ENCODE measurements around the gene B4GALT2. TPM values are rescaled to one million over a fixed set of nuclear protein-coding genes. Genes with fewer than 3 reads are reported as not detected.

Gene B4GALT2
- total RNA-seq, 4 donors from 2014 or later, result 2.3 to 45.8 (median 18.5) TPM

DNA sequence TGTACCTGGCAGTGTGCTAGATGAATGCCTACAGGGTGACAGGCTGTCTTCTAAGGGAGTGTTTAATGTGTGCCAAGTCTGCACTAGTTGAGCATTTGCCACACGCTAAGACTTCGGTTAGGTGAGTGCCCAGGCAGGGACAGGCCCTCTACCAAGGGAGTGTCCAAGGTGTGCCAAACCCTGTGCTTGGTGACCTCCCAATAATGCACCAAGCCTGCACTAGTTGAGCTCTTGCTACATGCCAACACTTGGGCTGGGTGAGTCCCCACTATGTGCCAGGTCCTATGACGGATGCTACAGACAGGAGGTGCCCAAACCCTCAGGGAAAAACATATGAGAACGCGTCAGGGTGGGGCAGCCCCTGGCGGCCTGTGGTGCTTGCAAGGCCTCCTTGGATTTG is 41.5 kb downstream of the B4GALT2 start:
- no peaks in the 10 kb centered on the region for H3K4me1 ChIP-seq
- no peak overlapping the region for H3K4me3 ChIP-seq
- no peaks in the 10 kb centered on the region for H3K36me3 ChIP-seq
- intact Hi-C loops (cut with DNase I; ENCODE audit: low total_unique reads), result no loop called here
- H3K27me3 ChIP-seq, result no peaks in the 10 kb centered on the region
- H3K9me3 ChIP-seq, result no peaks in the 10 kb centered on the region
- H3K27ac ChIP-seq, result no peak overlapping the region
- no peak for DNase-seq
- TF ChIP-seq POLR2A (IDR thresholded peaks at IDR 0.05), result no peak
- TF ChIP-seq, protein P1, sequence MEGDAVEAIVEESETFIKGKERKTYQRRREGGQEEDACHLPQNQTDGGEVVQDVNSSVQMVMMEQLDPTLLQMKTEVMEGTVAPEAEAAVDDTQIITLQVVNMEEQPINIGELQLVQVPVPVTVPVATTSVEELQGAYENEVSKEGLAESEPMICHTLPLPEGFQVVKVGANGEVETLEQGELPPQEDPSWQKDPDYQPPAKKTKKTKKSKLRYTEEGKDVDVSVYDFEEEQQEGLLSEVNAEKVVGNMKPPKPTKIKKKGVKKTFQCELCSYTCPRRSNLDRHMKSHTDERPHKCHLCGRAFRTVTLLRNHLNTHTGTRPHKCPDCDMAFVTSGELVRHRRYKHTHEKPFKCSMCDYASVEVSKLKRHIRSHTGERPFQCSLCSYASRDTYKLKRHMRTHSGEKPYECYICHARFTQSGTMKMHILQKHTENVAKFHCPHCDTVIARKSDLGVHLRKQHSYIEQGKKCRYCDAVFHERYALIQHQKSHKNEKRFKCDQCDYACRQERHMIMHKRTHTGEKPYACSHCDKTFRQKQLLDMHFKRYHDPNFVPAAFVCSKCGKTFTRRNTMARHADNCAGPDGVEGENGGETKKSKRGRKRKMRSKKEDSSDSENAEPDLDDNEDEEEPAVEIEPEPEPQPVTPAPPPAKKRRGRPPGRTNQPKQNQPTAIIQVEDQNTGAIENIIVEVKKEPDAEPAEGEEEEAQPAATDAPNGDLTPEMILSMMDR (IDR thresholded peaks at IDR 0.05), result no peak

- intact Hi-C loops (cut with DNase I; ENCODE audit: low total_unique reads), result no loop called here
Observed at GRCh38 chr1:44021156-44021555, 42.1 kb downstream of the B4GALT2 start.

DNA sequence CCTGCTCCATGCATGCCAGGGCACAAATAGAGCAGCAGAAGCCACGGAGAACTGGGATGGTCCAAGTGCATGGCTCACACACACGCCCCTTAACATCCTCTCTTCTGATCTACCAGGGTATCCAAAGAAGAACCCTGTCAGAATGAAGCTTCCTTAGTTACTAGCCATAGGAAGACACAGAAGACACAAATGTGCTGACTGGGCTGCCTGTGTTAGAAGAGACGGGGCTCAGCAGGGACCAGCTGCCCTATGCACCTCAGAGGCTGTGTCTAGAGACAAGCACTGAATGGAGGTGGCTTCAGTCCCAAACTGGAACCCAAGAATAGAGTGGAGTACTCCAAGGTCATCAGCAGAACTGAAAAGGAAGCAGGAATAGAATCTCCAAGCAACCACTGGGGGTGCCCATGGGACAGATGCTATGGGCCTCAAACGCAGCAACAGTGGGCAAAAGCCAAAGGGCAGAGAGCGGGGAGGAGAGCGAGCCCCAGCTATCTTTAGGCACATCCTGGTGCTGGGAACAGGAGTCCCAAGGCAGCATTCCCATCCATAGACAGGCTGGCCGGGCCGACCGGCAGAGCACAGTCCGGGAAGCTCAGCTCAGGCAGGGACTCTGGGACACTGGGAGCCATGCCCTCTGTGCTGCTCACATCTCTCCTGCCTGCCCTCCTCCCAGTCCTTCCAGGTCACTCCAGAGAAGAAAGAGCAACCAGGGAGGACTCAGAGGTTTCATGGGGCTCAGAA is 42.7 kb downstream of the B4GALT2 start:
- Histone ChIP-seq H3K36me3 (no peaks in the 10 kb centered on the region), H3K4me1 (no peaks in the 10 kb centered on the region), H3K27ac (no peak overlapping the region), H3K9me3 (no peaks in the 10 kb centered on the region), H3K27me3 (no peaks in the 10 kb centered on the region), H3K4me3 (no peak overlapping the region)
- no peak for TF ChIP-seq POLR2A (IDR thresholded peaks at IDR 0.05)
- TF ChIP-seq, protein P1 (IDR thresholded peaks at IDR 0.05), result no peak
- DNase-seq, result no peak
- intact Hi-C loops (cut with DNase I; ENCODE audit: low total_unique reads), result no loop called here

More at GRCh38 chr1:44021156-44021555, 42.1 kb downstream of the B4GALT2 start:
- DNase-seq, result no peak
- Histone ChIP-seq H3K27ac (no peak overlapping the region), H3K36me3 (no peaks in the 10 kb centered on the region), H3K9me3 (no peaks in the 10 kb centered on the region), H3K4me3 (no peak overlapping the region), H3K27me3 (no peaks in the 10 kb centered on the region), H3K4me1 (no peaks in the 10 kb centered on the region)
- TF ChIP-seq POLR2A (IDR thresholded peaks at IDR 0.05), result no peak
- TF ChIP-seq, protein P1 (IDR thresholded peaks at IDR 0.05), result no peak

GRCh38 chr1:44024031-44024902 is 45.3 kb downstream of the B4GALT2 start:
- Histone ChIP-seq H3K36me3 (no peaks in the 10 kb centered on the region), H3K27ac (no peak overlapping the region), H3K27me3 (no peaks in the 10 kb centered on the region), H3K4me1 (peaks cover 0 to 5% of the 10 kb centered on the region in 2 donors), H3K9me3 (no peaks in the 10 kb centered on the region), H3K4me3 (no peak overlapping the region)
- TF ChIP-seq, protein P1 (IDR thresholded peaks at IDR 0.05), result no peak
- TF ChIP-seq POLR2A (IDR thresholded peaks at IDR 0.05), result no peak
- intact Hi-C loops (cut with DNase I; ENCODE audit: low total_unique reads), result no loop called here
- no peak for DNase-seq
